ENCODE results near the gene SMCO2.
A peak's percentile ranks its signal among the peaks of the same experiment; 100 is the strongest.

SMCO2 gene

DNA sequence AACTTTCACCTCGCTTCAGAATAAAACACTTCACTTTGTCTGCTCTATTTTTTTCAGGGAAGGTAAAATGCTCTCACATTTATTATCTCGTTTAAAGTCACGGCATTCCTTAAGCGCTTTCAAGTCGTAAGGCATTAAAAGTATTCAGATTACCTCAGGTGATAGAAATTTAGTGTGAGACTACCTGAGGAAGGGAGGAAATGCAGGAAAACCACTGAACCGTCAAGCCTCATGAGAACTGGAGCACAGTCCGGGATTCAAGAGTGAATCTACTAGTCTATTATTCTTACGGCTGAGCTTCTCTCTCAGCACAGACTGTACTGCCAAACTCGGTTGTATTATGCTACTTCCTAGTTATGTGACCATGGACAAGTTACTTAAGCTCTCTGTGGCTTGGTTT lies 69.1 kb downstream of the SMCO2 start:
- Histone ChIP-seq H3K9me3 (ENCODE audit: insufficient read depth, low read depth, low read length) (no peaks in the 10 kb centered on the region), H3K27me3 (ENCODE audit: insufficient read depth, low read length) (no peaks in the 10 kb centered on the region), H3K27ac (ENCODE audit: low read depth, low read length) (no peak overlapping the region), H3K36me3 (ENCODE audit: insufficient read depth, low read length) (no peaks in the 10 kb centered on the region), H3K4me3 (ENCODE audit: low read length) (no peak overlapping the region), H3K9ac (ENCODE audit: low read depth, low read length) (no peak overlapping the region), H3K4me1 (ENCODE audit: insufficient read depth, low read length) (peaks cover 12% of the 10 kb centered on the region)
- WGBS: 86% methylated on average over 9 of the region's 9 CpGs

DNA sequence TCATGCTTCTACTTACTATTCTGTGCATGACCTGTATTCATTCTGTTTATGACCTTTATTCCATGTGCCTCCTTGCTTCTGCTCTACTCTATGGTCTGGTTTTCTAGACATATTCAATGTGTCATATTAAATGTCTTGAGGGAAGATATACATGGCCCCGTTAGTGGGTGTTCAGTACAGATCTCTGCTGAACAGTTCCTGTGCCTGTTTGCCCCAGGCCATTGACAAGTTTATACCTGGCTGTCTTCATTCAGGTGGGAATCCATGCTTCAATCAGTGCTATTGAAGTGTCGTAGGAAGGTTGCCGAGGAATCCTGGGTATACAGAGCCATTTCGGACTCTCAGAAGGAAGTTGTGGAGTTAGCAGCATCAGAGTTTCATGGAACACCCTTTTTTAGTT lies 70.1 kb downstream of the SMCO2 start:
- H3K9me3 ChIP-seq (ENCODE audit: insufficient read depth, low read depth, low read length): no peaks in the 10 kb centered on the region
- no peaks in the 10 kb centered on the region for H3K27me3 ChIP-seq (ENCODE audit: insufficient read depth, low read length)
- no peak overlapping the region for H3K9ac ChIP-seq (ENCODE audit: low read depth, low read length)
- H3K4me3 ChIP-seq (ENCODE audit: low read length): no peak overlapping the region
- no peak overlapping the region for H3K27ac ChIP-seq (ENCODE audit: low read depth, low read length)
- no peaks in the 10 kb centered on the region for H3K36me3 ChIP-seq (ENCODE audit: insufficient read depth, low read length)
- 94% methylated on average over 4 of the region's 4 CpGs for WGBS
- peaks cover 20% of the 10 kb centered on the region for H3K4me1 ChIP-seq (ENCODE audit: insufficient read depth, low read length)

DNA sequence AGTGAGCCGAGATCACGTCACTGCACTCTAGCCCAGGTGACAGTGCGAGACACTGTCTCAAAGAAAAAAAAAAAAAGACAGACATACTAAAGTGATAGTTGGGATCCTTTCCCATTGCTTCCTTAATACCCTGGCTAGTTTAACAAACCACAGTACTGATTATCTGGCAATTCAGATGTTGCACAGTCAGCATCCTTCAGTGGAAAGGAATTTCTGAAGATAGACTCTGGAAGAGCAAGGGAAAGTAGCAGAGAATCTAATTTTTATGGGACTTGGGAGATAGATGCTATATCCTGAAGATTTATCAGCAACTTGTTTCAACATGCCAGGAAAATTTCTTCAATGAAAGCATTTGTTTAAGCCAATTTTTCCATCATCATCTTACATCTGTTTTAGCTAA lies 71.0 kb downstream of the SMCO2 start:
- Histone ChIP-seq H3K4me3 (ENCODE audit: low read length) (no peak overlapping the region), H3K9ac (ENCODE audit: low read depth, low read length) (no peak overlapping the region), H3K27ac (ENCODE audit: low read depth, low read length) (no peak overlapping the region), H3K4me1 (ENCODE audit: insufficient read depth, low read length) (peaks cover 27% of the 10 kb centered on the region), H3K9me3 (ENCODE audit: insufficient read depth, low read depth, low read length) (no peaks in the 10 kb centered on the region), H3K27me3 (ENCODE audit: insufficient read depth, low read length) (no peaks in the 10 kb centered on the region), H3K36me3 (ENCODE audit: insufficient read depth, low read length) (no peaks in the 10 kb centered on the region)
- whole genome bisulfite sequencing: 88% methylated on average over 3 of the region's 3 CpGs

DNA sequence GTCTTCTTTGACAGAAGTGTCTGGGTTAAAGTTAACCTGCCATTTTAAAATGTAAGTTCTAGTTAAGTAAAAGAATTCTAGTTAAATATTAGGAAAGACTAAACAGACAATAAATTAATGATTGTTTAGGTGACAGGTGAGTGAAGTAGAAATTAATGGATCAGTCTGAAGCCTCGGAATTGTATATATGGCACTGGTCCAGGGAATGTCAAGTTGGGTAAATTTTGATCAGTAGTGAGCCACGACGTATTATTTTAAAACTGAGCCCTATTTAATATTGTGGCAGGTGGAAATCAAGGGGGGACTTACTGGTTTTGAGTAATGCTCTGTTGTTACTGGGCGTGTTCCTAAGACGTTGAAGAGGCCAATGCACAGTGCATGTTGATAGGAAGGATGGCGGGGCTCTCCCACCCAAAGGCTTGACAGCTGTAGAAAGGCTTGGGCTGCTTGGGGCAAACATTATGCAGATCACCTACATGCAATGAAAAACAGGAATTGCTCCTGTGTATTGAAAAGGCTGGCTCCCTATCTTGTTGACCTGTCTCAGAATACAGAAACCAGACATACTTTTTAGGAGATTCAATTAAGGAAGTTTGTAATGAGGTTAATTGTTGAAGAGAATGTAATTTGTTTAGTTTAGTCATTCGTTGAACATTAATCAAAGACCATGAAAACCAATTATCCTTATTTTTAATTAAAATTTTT lies 71.6 kb downstream of the SMCO2 start:
- Histone ChIP-seq H3K9ac (ENCODE audit: low read depth, low read length) (no peak overlapping the region), H3K4me1 (ENCODE audit: insufficient read depth, low read length) (peaks cover 31% of the 10 kb centered on the region), H3K36me3 (ENCODE audit: insufficient read depth, low read length) (no peaks in the 10 kb centered on the region), H3K27ac (ENCODE audit: low read depth, low read length) (no peak overlapping the region), H3K4me3 (ENCODE audit: low read length) (no peak overlapping the region), H3K9me3 (ENCODE audit: insufficient read depth, low read depth, low read length) (no peaks in the 10 kb centered on the region), H3K27me3 (ENCODE audit: insufficient read depth, low read length) (no peaks in the 10 kb centered on the region)
- WGBS: 89% methylated on average over 6 of the region's 7 CpGs

DNA sequence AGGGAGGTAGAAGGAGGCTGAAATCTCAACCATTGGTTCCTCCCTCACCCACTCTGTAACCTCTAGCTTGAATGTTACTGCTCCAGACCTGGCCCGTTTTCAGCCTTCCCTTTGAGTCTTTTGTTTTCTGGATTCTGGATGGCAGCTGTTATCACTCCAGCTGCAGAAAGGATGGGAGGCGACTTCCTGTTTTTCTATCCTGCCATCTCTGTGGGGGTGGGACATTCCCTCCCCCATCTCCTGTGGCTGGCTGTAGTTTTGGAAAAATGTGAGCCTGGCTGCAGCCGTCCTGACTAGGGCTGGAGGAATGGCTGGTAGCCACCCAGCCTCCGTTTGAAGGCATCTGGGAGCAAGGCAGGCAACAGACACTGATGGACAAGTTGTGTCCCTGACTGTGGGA lies 74.5 kb downstream of the SMCO2 start:
- H3K4me3 ChIP-seq (ENCODE audit: low read length): no peak overlapping the region
- H3K4me1 ChIP-seq (ENCODE audit: insufficient read depth, low read length): peaks cover 37% of the 10 kb centered on the region
- 41% methylated on average over 4 of the region's 4 CpGs for WGBS
- peaks cover 4% of the 10 kb centered on the region for H3K27me3 ChIP-seq (ENCODE audit: insufficient read depth, low read length)
- H3K27ac ChIP-seq (ENCODE audit: low read depth, low read length): no peak overlapping the region
- H3K9me3 ChIP-seq (ENCODE audit: insufficient read depth, low read depth, low read length): no peaks in the 10 kb centered on the region
- no peak overlapping the region for H3K9ac ChIP-seq (ENCODE audit: low read depth, low read length)
- no peaks in the 10 kb centered on the region for H3K36me3 ChIP-seq (ENCODE audit: insufficient read depth, low read length)

- no peak overlapping the region for H3K4me3 ChIP-seq (ENCODE audit: low read length)
- H3K27ac ChIP-seq (ENCODE audit: low read depth, low read length): no peak overlapping the region
- no peaks in the 10 kb centered on the region for H3K9me3 ChIP-seq (ENCODE audit: insufficient read depth, low read depth, low read length)
- H3K4me1 ChIP-seq (ENCODE audit: insufficient read depth, low read length): peaks cover 37% of the 10 kb centered on the region
- no peak overlapping the region for H3K9ac ChIP-seq (ENCODE audit: low read depth, low read length)
- H3K27me3 ChIP-seq (ENCODE audit: insufficient read depth, low read length): peaks cover 8% of the 10 kb centered on the region
- 79% methylated on average over 4 of the region's 4 CpGs for WGBS
- H3K36me3 ChIP-seq (ENCODE audit: insufficient read depth, low read length): no peaks in the 10 kb centered on the region
These were observed 75.4 kb downstream of the SMCO2 start for GRCh38 chr12:27521981-27522380.

DNA sequence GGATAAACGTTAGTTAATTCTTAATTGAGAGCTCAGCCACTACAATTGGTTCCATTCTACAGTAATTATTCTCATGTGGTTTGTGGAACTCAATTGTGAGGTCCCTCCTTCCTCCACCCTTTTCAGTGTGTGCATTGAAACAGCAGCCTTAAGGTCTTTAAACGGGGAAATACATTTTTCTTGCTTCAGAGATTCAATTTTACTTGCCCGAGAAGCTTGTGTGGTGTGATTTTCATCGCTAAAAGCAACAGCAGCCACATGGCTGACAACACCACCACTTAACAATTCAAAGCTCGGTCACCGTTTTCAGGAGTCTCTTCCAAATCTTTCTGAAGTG lies 76.7 kb downstream of the SMCO2 start:
- Histone ChIP-seq H3K27me3 (ENCODE audit: insufficient read depth, low read length) (peaks cover 8% of the 10 kb centered on the region), H3K36me3 (ENCODE audit: insufficient read depth, low read length) (no peaks in the 10 kb centered on the region), H3K4me3 (ENCODE audit: low read length) (peak overlapping the region; percentile 98), H3K9ac (ENCODE audit: low read depth, low read length) (peak overlapping the region; percentile 91), H3K4me1 (ENCODE audit: insufficient read depth, low read length) (peaks cover 37% of the 10 kb centered on the region), H3K9me3 (ENCODE audit: insufficient read depth, low read depth, low read length) (no peaks in the 10 kb centered on the region), H3K27ac (ENCODE audit: low read depth, low read length) (peak overlapping the region; percentile 97)
- WGBS: 16% methylated on average over 6 of the region's 6 CpGs

DNA sequence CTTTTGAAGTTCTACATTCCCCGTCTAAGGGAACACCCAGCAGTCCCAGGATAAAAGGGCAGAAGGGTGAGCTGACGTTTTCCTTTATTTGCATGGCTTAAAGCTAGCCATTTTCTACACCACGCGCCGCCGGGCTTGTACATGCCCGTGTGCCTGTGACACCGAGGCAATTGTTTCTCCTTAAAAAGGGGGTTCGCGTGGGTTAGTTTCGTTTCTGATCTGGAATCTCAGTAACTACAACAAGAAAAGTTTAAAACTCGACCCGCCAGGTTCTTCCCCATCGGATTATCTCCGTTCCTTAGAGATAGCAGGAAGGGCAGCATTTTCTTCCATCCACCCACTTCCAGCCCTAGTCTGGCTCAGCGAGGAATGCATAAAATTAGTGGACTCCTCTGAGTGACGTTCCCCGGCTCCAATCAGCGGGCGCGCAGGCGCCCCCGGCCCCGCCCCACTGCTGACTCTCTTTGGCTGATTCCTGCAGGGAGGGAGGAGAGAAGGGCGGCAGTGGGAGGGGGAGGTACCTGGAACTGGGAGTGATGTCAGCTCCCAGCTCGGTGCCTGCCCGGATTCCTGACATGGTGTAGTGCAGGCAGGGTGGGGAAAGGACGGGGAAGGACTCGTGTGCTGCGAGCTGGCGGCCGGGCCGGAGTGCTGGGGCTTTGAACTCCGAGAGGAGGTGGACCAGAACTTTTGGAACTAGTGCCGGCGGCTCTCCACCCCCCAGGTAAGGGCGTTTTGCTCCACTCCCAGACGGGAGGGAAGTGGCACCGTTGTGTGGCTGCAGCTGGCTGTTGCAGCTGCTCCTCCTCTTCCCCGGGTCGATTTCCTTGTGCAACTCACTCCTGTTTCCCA lies 77.3 kb downstream of the SMCO2 start, which contains the start of gene PPFIBP1:
TSS of gene PPFIBP1 (plus strand) at position 565 of the 852 bp plus-strand sequence. CDS start 109,191 bp downstream, outside the sequence.
- Histone ChIP-seq H3K27me3 (ENCODE audit: insufficient read depth, low read length) (peaks cover 8% of the 10 kb centered on the region), H3K27ac (ENCODE audit: low read depth, low read length) (peak within 1 kb of the TSS; percentile 97), H3K4me3 (ENCODE audit: low read length) (peak within 1 kb of the TSS; percentile 98), H3K9ac (ENCODE audit: low read depth, low read length) (peak within 1 kb of the TSS; percentile 91), H3K36me3 (ENCODE audit: insufficient read depth, low read length) (no peaks in the 10 kb centered on the region), H3K4me1 (ENCODE audit: insufficient read depth, low read length) (peaks cover 37% of the 10 kb centered on the region), H3K9me3 (ENCODE audit: insufficient read depth, low read depth, low read length) (no peaks in the 10 kb centered on the region)
- WGBS: under 1% methylated on average over 40 of the region's 41 CpGs

DNA sequence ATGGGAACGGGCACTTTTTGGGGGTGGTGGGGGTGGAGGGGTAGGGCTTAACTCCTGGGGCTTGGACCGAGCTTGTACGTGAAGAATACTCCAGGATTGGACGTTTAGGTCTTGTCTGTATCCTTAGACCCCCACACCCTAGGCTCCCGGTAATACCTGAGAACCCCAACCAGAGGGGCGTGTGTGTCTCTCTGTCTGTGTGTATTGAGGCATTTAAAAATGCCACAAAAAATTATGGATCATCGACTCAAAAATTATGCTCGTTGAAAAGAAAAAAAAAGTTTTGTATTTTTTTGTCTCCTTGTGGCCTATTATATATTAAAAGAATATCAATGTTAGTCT lies 77.9 kb downstream of the SMCO2 start:
- Histone ChIP-seq H3K27me3 (ENCODE audit: insufficient read depth, low read length) (peaks cover 8% of the 10 kb centered on the region), H3K9me3 (ENCODE audit: insufficient read depth, low read depth, low read length) (no peaks in the 10 kb centered on the region), H3K4me1 (ENCODE audit: insufficient read depth, low read length) (peaks cover 37% of the 10 kb centered on the region), H3K36me3 (ENCODE audit: insufficient read depth, low read length) (no peaks in the 10 kb centered on the region), H3K27ac (ENCODE audit: low read depth, low read length) (peak overlapping the region; percentile 97; the same call in 1 of the 2 replicates), H3K9ac (ENCODE audit: low read depth, low read length) (peak overlapping the region; percentile 86), H3K4me3 (ENCODE audit: low read length) (peak overlapping the region; percentile 98)
- WGBS: 0% methylated on average over 4 of the region's 8 CpGs

- Histone ChIP-seq H3K9ac (ENCODE audit: low read depth, low read length) (no peak overlapping the region), H3K27ac (ENCODE audit: low read depth, low read length) (no peak overlapping the region)
- 2% methylated on average over 12 of the region's 16 CpGs for WGBS
These were observed 78.6 kb downstream of the SMCO2 start for GRCh38 chr12:27524839-27525753.

DNA sequence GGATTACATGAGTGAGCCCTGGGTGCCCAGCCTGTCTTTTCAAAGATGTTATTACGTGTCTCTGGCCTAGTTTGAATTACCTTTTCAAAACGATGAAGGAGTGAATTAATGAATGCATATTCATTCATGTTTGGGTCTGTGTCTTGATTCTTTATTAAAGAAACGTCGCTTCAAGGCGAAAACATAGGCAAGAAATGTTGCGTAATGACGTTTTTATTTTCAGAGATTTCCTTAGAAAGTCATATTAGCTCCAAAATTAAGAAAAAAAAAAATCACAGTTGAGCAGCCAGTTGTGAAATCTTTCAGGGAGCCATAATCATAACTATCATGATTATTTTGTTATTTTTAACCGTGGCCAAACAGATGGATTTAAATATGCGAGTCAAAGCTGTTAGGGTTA lies 81.0 kb downstream of the SMCO2 start:
- Histone ChIP-seq H3K9ac (ENCODE audit: low read depth, low read length) (no peak overlapping the region), H3K27me3 (ENCODE audit: insufficient read depth, low read length) (peaks cover 8% of the 10 kb centered on the region), H3K9me3 (ENCODE audit: insufficient read depth, low read depth, low read length) (no peaks in the 10 kb centered on the region), H3K4me1 (ENCODE audit: insufficient read depth, low read length) (peaks cover 27% of the 10 kb centered on the region), H3K27ac (ENCODE audit: low read depth, low read length) (no peak overlapping the region), H3K4me3 (ENCODE audit: low read length) (no peak overlapping the region), H3K36me3 (ENCODE audit: insufficient read depth, low read length) (no peaks in the 10 kb centered on the region)
- WGBS: 94% methylated on average over 9 of the region's 9 CpGs

More at GRCh38 chr12:27524839-27525753, 78.6 kb downstream of the SMCO2 start:
- Histone ChIP-seq H3K4me3 (ENCODE audit: low read length) (peak overlapping the region; percentile 98), H3K4me1 (ENCODE audit: insufficient read depth, low read length) (peaks cover 37% of the 10 kb centered on the region), H3K27me3 (ENCODE audit: insufficient read depth, low read length) (peaks cover 8% of the 10 kb centered on the region), H3K36me3 (ENCODE audit: insufficient read depth, low read length) (no peaks in the 10 kb centered on the region), H3K9me3 (ENCODE audit: insufficient read depth, low read depth, low read length) (no peaks in the 10 kb centered on the region)

All from HUES64 (cell line).